Measurements from ENCODE around the gene CIB2.

- TF ChIP-seq ZNF366 (tag by site-specific recombination; conservative IDR thresholded peaks at IDR 0.05) (no peak), ZNF391 (tag by site-specific recombination; IDR thresholded peaks at IDR 0.05; ENCODE audit: borderline replicate concordance, low read depth) (no peak), ZFP41 (tag by site-specific recombination; IDR thresholded peaks at IDR 0.05; ENCODE audit: borderline replicate concordance) (no peak), ZBTB11 (tag by site-specific recombination; conservative IDR thresholded peaks at IDR 0.05; ENCODE audit: low read depth) (no peak), CTCF (tag by site-specific recombination; IDR thresholded peaks at IDR 0.05) (no peak), ZNF133 (tag by site-specific recombination; IDR thresholded peaks at IDR 0.05) (no peak), ZNF510 (tag by site-specific recombination; IDR thresholded peaks at IDR 0.05; ENCODE audit: insufficient replicate concordance) (no peak), ZNF274 (IDR thresholded peaks at IDR 0.05; ENCODE audit: low read length) (no peak), ZNF274 (tag by site-specific recombination; IDR thresholded peaks at IDR 0.05; ENCODE audit: borderline replicate concordance) (no peak), ZNF521 (tag by site-specific recombination; IDR thresholded peaks at IDR 0.05) (no peak)
- TF ChIP-seq, protein P1, sequence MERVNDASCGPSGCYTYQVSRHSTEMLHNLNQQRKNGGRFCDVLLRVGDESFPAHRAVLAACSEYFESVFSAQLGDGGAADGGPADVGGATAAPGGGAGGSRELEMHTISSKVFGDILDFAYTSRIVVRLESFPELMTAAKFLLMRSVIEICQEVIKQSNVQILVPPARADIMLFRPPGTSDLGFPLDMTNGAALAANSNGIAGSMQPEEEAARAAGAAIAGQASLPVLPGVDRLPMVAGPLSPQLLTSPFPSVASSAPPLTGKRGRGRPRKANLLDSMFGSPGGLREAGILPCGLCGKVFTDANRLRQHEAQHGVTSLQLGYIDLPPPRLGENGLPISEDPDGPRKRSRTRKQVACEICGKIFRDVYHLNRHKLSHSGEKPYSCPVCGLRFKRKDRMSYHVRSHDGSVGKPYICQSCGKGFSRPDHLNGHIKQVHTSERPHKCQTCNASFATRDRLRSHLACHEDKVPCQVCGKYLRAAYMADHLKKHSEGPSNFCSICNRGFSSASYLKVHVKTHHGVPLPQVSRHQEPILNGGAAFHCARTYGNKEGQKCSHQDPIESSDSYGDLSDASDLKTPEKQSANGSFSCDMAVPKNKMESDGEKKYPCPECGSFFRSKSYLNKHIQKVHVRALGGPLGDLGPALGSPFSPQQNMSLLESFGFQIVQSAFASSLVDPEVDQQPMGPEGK (tag by site-specific recombination; IDR thresholded peaks at IDR 0.05): no peak
- TF ChIP-seq, protein P2, sequence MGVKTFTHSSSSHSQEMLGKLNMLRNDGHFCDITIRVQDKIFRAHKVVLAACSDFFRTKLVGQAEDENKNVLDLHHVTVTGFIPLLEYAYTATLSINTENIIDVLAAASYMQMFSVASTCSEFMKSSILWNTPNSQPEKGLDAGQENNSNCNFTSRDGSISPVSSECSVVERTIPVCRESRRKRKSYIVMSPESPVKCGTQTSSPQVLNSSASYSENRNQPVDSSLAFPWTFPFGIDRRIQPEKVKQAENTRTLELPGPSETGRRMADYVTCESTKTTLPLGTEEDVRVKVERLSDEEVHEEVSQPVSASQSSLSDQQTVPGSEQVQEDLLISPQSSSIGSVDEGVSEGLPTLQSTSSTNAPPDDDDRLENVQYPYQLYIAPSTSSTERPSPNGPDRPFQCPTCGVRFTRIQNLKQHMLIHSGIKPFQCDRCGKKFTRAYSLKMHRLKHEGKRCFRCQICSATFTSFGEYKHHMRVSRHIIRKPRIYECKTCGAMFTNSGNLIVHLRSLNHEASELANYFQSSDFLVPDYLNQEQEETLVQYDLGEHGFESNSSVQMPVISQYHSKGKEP (tag by site-specific recombination; IDR thresholded peaks at IDR 0.05): no peak
- TF ChIP-seq, protein P3, sequence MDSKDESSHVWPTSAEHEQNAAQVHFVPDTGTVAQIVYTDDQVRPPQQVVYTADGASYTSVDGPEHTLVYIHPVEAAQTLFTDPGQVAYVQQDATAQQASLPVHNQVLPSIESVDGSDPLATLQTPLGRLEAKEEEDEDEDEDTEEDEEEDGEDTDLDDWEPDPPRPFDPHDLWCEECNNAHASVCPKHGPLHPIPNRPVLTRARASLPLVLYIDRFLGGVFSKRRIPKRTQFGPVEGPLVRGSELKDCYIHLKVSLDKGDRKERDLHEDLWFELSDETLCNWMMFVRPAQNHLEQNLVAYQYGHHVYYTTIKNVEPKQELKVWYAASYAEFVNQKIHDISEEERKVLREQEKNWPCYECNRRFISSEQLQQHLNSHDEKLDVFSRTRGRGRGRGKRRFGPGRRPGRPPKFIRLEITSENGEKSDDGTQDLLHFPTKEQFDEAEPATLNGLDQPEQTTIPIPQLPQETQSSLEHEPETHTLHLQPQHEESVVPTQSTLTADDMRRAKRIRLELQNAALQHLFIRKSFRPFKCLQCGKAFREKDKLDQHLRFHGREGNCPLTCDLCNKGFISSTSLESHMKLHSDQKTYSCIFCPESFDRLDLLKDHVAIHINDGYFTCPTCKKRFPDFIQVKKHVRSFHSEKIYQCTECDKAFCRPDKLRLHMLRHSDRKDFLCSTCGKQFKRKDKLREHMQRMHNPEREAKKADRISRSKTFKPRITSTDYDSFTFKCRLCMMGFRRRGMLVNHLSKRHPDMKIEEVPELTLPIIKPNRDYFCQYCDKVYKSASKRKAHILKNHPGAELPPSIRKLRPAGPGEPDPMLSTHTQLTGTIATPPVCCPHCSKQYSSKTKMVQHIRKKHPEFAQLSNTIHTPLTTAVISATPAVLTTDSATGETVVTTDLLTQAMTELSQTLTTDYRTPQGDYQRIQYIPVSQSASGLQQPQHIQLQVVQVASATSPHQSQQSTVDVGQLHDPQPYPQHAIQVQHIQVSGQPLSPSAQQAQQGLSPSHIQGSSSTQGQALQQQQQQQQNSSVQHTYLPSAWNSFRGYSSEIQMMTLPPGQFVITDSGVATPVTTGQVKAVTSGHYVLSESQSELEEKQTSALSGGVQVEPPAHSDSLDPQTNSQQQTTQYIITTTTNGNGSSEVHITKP (tag by site-specific recombination; IDR thresholded peaks at IDR 0.05): no peak
These were observed 67.3 kb downstream of the CIB2 start for GRCh38 chr15:78063970-78064385.
